GM12878 (cell line): Measurements from ENCODE around the gene PDZRN3. TPM values are rescaled to one million over a fixed set of nuclear protein-coding genes. Genes with fewer than 3 reads are reported as not detected.
A peak's percentile ranks its signal among the peaks of the same experiment; 100 is the strongest.

Source experiments
- ATF7 ChIP-seq: fragments of 450-650 bp; IDR thresholded peaks from 2 replicates; pipeline ENCODE4 v1.6.1; 2016; ENCODE audit warnings: low read depth, mild to moderate bottlenecking
- BHLHE40 ChIP-seq, 2 experiments: fragments of 450-650 bp in 1 of 2; IDR thresholded peaks; 2 replicates each; pipeline ENCODE4 v1.6.1; 2011 to 2017; ENCODE audit warnings: low read depth in 2 of 2, borderline replicate concordance in 1 of 2, improper control_type of control experiment in 1 of 2, low read length in 1 of 2, mild to moderate bottlenecking in 1 of 2
- CREB1 ChIP-seq: IDR thresholded peaks from 2 replicates; pipeline ENCODE4 v1.6.1; 2012; ENCODE audit warnings: low read depth, mild to moderate bottlenecking, inconsistent platforms
- EP300 ChIP-seq, 2 experiments: fragments of 150-350 bp in 1 of 2; IDR thresholded peaks; 2 replicates each; pipeline ENCODE4 v1.6.1; 2011 to 2012; ENCODE audit warnings: low read depth in 2 of 2, low read length in 2 of 2, borderline replicate concordance in 1 of 2, improper control_type of control experiment in 1 of 2, inconsistent platforms in 1 of 2; ENCODE audit not compliant: control insufficient read depth in 1 of 2
- HDAC6 ChIP-seq: fragments of 200-600 bp; sonication (generic); IDR thresholded peaks from one replicate; pipeline ENCODE4 v1.8.0; 2017; ENCODE audit warnings: antibody characterized with exemption; ENCODE audit not compliant: unreplicated experiment
- IKZF1 ChIP-seq: fragments of 450-650 bp; conservative IDR thresholded peaks from 2 replicates; pipeline ENCODE4 v1.6.1; 2017; ENCODE audit warnings: antibody characterized with exemption, mild to moderate bottlenecking
- IKZF2 ChIP-seq, 2 experiments: fragments of 450-650 bp; IDR thresholded peaks; 2 replicates each; pipeline ENCODE4 v1.6.1; 2017; ENCODE audit warnings: mild to moderate bottlenecking in 2 of 2, moderate library complexity in 2 of 2
- JUND ChIP-seq: IDR thresholded peaks from 2 replicates; pipeline ENCODE4 v1.6.1; 2012; ENCODE audit warnings: low read depth, mild to moderate bottlenecking, low read length, improper control_type of control experiment, moderate library complexity
- MLLT1 ChIP-seq: fragments of 450-650 bp; IDR thresholded peaks from 2 replicates; pipeline ENCODE4 v1.6.1; 2016; ENCODE audit warnings: mild to moderate bottlenecking
- MTA3 ChIP-seq: IDR thresholded peaks from 2 replicates; pipeline ENCODE4 v1.6.1; 2012; ENCODE audit warnings: low read length, inconsistent platforms, borderline replicate concordance
- NFIC ChIP-seq: IDR thresholded peaks from 2 replicates; pipeline ENCODE4 v1.6.1; 2012; ENCODE audit warnings: low read depth, mild to moderate bottlenecking, inconsistent platforms, low read length, moderate library complexity
- PAX5 ChIP-seq: IDR thresholded peaks from 2 replicates; pipeline ENCODE4 v1.6.1; 2011; ENCODE audit warnings: low read depth, low read length, borderline replicate concordance
- POLR2A ChIP-seq: IDR thresholded peaks from 2 replicates; pipeline ENCODE4 v1.6.1; 2011; ENCODE audit warnings: low read depth, mild to moderate bottlenecking, low read length
- SKIL ChIP-seq: fragments of 450-650 bp; IDR thresholded peaks from 2 replicates; pipeline ENCODE4 v1.6.1; 2017; ENCODE audit warnings: mild to moderate bottlenecking, low read depth, inconsistent platforms; ENCODE audit not compliant: poor library complexity, severe bottlenecking
- SPI1 ChIP-seq: IDR thresholded peaks from 2 replicates; pipeline ENCODE4 v1.6.1; 2011; ENCODE audit warnings: low read depth, mild to moderate bottlenecking, low read length, moderate library complexity, borderline replicate concordance; ENCODE audit not compliant: insufficient read depth
- SREBF2 ChIP-seq: IDR thresholded peaks from 2 replicates; pipeline ENCODE4 v1.6.1; 2012; ENCODE audit warnings: mild to moderate bottlenecking, low read length
- ZNF217 ChIP-seq: fragments of 450-650 bp; IDR thresholded peaks from 2 replicates; pipeline ENCODE4 v1.6.1; 2017; ENCODE audit warnings: antibody characterized with exemption, mild to moderate bottlenecking
- ZNF687 ChIP-seq: fragments of 450-650 bp; IDR thresholded peaks from 2 replicates; pipeline ENCODE4 v1.6.1; 2017; ENCODE audit warnings: mild to moderate bottlenecking, moderate library complexity
- ZZZ3 ChIP-seq: IDR thresholded peaks from 2 replicates; pipeline ENCODE4 v1.6.1; 2011; ENCODE audit warnings: low read depth; ENCODE audit not compliant: control insufficient read depth, insufficient read length
- polyA plus RNA-seq, 11 experiments: library from polyadenylated mRNA; depleted of rRNA in 4 of 11; unstranded in 6 of 11; stranded (reverse) in 5 of 11; fragments of >200 nt; fragmentation: Nextera tagmentation in 4 of 11; fragmentation: Illumina TruSeq in 1 of 11; extraction: Ambion mirVana in 4 of 11; extraction: Trizol in 1 of 11; gene quantifications; 1 replicate in 1 of 11; 2 replicates in 10 of 11; pipeline versions ENCODE4 v1.2.1 to v1.2.3, GENCODE V29; 2011 to 2016; ENCODE audit warnings: inconsistent platforms in 2 of 11, missing spikeins in 2 of 11, low read depth in 1 of 11
- total RNA-seq, 4 experiments: library from RNA; depleted of rRNA in 3 of 4; stranded (reverse); fragments of >200 nt in 3 of 4; fragmentation: Illumina TruSeq in 1 of 4; extraction: Trizol in 1 of 4; gene quantifications; 2 replicates each; pipeline versions ENCODE4 v1.2.1 to v1.2.3, GENCODE V29; 2013 to 2021

Gene PDZRN3
- total and polyA plus RNA-seq, 10 of the 15 experiments (the other 5 are each of a cell fraction or from before 2014, with no cell fraction given) = 0.07 to 0.37 (median 0.12) TPM; not detected in 6

GRCh38 chr3:73451301-73451944 is 173.3 kb downstream of the PDZRN3 start (continued):
- TF ChIP-seq ZNF687 (no peak), ZNF217 (peak; percentile 59), JUND (no peak), SREBF2 (no peak), POLR2A (no peak), CREB1 (peak; percentile 54; the same call in 1 of the 2 replicates), SKIL (peak; percentile 95), IKZF1 (peak; percentile 51; the same call in 1 of the 2 replicates), EP300 (IDR thresholded peaks at IDR 0.05; ENCODE audit: borderline replicate concordance in 1 of 2, control insufficient read depth in 1 of 2, low read depth in 2 of 2, low read length in 2 of 2) (peak; percentile 47 to 50; a peak in 1 of 4 replicates), SPI1 (peak; percentile 86), MLLT1 (peak; percentile 74; the same call in 1 of the 2 replicates), IKZF2 (IDR thresholded peaks at IDR 0.05) (peak; percentile 39 to 57; a peak in 3 of 4 replicates), PAX5 (0 out of 2 replicates have a peak, but pooled peaks have one; percentile 46), ZZZ3 (no peak), NFIC (peak; percentile 27; the same call in 1 of the 2 replicates), HDAC6 (no peak), BHLHE40 (IDR thresholded peaks at IDR 0.05; ENCODE audit: borderline replicate concordance in 1 of 2, low read depth in 2 of 2, low read length in 1 of 2) (peak in 1 of 2 experiments; percentile 50; a peak in 1 of 4 replicates), MTA3 (no peak), ATF7 (peak; percentile 89)
